HuH-7 (cell line): ENCODE measurements around the gene SLC37A1.

Experiments
- DNase-seq: peaks from one replicate; pipeline ENCODE4 v3.0.0; 2011; ENCODE audit warnings: low spot score

Gene SLC37A1

GRCh38 chr21:42479582-42479981 is 34.1 kb upstream of the SLC37A1 start:
- DNase-seq: no peak

- DNase-seq: no peak
Observed at GRCh38 chr21:42480736-42481135, 32.9 kb upstream of the SLC37A1 start.

- no peak for DNase-seq
Observed at GRCh38 chr21:42481169-42481568, 32.5 kb upstream of the SLC37A1 start.

GRCh38 chr21:42484966-42485365 is 28.7 kb upstream of the SLC37A1 start:
- DNase-seq: no peak

GRCh38 chr21:42486072-42486471 is 27.6 kb upstream of the SLC37A1 start:
- no peak for DNase-seq

- no peak for DNase-seq
Observed at GRCh38 chr21:42486531-42486930, 27.1 kb upstream of the SLC37A1 start.

- no peak for DNase-seq
Observed at GRCh38 chr21:42489006-42489563, 24.6 kb upstream of the SLC37A1 start.

GRCh38 chr21:42489991-42490390 is 23.7 kb upstream of the SLC37A1 start:
- no peak for DNase-seq

- DNase-seq: no peak
Observed at GRCh38 chr21:42490720-42491119, 22.9 kb upstream of the SLC37A1 start.

- DNase-seq: no peak
Observed at GRCh38 chr21:42491328-42491727, 22.3 kb upstream of the SLC37A1 start.

- no peak for DNase-seq
Observed at GRCh38 chr21:42492201-42492600, 21.5 kb upstream of the SLC37A1 start.

GRCh38 chr21:42493109-42494060 is 20.3 kb upstream of the SLC37A1 start:
- no peak for DNase-seq

GRCh38 chr21:42495027-42495426 is 18.6 kb upstream of the SLC37A1 start:
- no peak for DNase-seq

- no peak for DNase-seq
Observed at GRCh38 chr21:42495765-42496119, 17.9 kb upstream of the SLC37A1 start.

- peak; percentile 88 for DNase-seq
Observed at GRCh38 chr21:42496120-42496838, 17.4 kb upstream of the SLC37A1 start, which contains the start of gene RSPH1. RSPH1 (minus strand) TSS chr21:42496224; CDS start chr21:42496186, 38 bp downstream.

GRCh38 chr21:42496839-42497202 is 16.8 kb upstream of the SLC37A1 start:
- DNase-seq: no peak

GRCh38 chr21:42498012-42498411 is 15.6 kb upstream of the SLC37A1 start:
- DNase-seq: no peak

GRCh38 chr21:42499444-42500112 is 14.1 kb upstream of the SLC37A1 start:
- no peak for DNase-seq

GRCh38 chr21:42500225-42500624 is 13.4 kb upstream of the SLC37A1 start:
- no peak for DNase-seq

- no peak for DNase-seq
Observed at GRCh38 chr21:42500736-42501135, 12.9 kb upstream of the SLC37A1 start.

- no peak for DNase-seq
Observed at GRCh38 chr21:42503711-42504110, 9.9 kb upstream of the SLC37A1 start.

GRCh38 chr21:42505090-42505726 is 8.4 kb upstream of the SLC37A1 start:
- no peak for DNase-seq
